ENCODE results near the gene PEG3.
"Not testable (repeated sequence)": the region's sequence is repeated elsewhere in the genome, so short reads cannot be mapped to it uniquely, and the experiment has no call there.

GRCh38 chr19:56860409-56860808 lies 19.9 kb upstream of the PEG3 start:
- not testable (repeated sequence) for TF ChIP-seq WRNIP1 (IDR thresholded peaks at IDR 0.05; ENCODE audit: borderline replicate concordance, low read depth, low read length); IKZF2 (IDR thresholded peaks at IDR 0.05); HDAC6 (IDR thresholded peaks at IDR 0.05; ENCODE audit: unreplicated experiment); POLR2A (IDR thresholded peaks at IDR 0.05; ENCODE audit: low read depth, low read length); ZSCAN29 (IDR thresholded peaks at IDR 0.05); EP300 (IDR thresholded peaks at IDR 0.05; ENCODE audit: borderline replicate concordance in 1 of 2, control insufficient read depth in 1 of 2, low read depth in 2 of 2, low read length in 2 of 2); SIN3A (IDR thresholded peaks at IDR 0.05; ENCODE audit: low read depth, low read length); POLR2AphosphoS5 (IDR thresholded peaks at IDR 0.05; ENCODE audit: low read length); CTCF (IDR thresholded peaks at IDR 0.05 in 2 of 3, conservative IDR thresholded peaks at IDR 0.05 in 1 of 3; ENCODE audit: control insufficient read depth in 2 of 3, extremely low read depth in 1 of 3, insufficient read depth in 1 of 3, low read depth in 3 of 3, low read length in 3 of 3); JUND (IDR thresholded peaks at IDR 0.05; ENCODE audit: low read depth, low read length)
